ENCODE results near the gene WDFY2. TPM values are rescaled to one million over a fixed set of nuclear protein-coding genes. Genes with fewer than 3 reads are reported as not detected.

Gene WDFY2
- total RNA-seq, 3 donors from 2014 or later = 3.4 to 9.6 (median 6.6) TPM

DNA sequence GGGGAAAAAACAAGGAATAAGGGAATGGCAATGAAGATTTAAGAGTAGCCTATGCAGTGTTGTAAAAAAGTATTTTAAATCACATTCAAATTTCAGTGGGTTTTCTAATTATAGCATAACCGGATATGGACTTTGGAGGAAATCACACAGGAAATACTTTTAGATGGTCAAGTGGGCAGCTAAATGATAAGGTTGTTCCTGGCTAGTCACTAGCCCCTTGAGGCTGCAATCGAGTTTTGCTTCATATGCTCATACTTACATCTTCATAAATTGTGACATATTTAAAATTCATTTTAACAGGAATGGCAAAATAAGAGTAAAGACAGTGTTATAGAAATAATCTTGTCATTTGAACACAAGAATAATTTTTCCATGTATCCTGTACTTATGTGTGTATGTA, 88.9 kb downstream of the WDFY2 start:
- DNase-seq = no peak
- Histone ChIP-seq H3K4me1 (ENCODE audit: low read depth) (no peaks in the 10 kb centered on the region), H3K36me3 (ENCODE audit: low read depth) (no peaks in the 10 kb centered on the region), H3K4me3 (no peak overlapping the region), H3K9me3 (no peaks in the 10 kb centered on the region)
- ATAC-seq = no peak
- TF ChIP-seq, protein P1, sequence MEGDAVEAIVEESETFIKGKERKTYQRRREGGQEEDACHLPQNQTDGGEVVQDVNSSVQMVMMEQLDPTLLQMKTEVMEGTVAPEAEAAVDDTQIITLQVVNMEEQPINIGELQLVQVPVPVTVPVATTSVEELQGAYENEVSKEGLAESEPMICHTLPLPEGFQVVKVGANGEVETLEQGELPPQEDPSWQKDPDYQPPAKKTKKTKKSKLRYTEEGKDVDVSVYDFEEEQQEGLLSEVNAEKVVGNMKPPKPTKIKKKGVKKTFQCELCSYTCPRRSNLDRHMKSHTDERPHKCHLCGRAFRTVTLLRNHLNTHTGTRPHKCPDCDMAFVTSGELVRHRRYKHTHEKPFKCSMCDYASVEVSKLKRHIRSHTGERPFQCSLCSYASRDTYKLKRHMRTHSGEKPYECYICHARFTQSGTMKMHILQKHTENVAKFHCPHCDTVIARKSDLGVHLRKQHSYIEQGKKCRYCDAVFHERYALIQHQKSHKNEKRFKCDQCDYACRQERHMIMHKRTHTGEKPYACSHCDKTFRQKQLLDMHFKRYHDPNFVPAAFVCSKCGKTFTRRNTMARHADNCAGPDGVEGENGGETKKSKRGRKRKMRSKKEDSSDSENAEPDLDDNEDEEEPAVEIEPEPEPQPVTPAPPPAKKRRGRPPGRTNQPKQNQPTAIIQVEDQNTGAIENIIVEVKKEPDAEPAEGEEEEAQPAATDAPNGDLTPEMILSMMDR (IDR thresholded peaks at IDR 0.05) = no peak
- intact Hi-C loops (cut with DNase I, micrococcal nuclease) = no loop called here

DNA sequence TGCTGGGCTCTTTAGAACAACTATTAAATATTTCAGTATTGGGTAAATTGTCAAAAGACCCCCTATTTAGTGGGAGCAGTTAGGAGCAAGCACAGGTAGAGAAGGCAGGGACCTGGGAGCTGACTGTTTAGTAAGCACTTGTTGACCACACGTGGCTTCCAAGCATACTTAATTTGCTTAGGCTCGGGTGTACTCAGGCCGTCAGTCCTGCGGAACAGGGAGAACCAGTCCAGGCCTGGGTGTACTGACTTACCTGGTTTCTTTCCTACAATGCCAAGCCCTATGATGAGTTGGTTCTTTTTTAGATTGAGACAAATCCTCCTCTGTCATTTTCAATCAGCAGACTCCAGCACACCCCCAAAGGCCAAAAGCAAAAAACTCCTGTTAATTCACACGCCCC, 90.0 kb downstream of the WDFY2 start:
- ATAC-seq (peak; percentile 76), DNase-seq (peak in 2 of 3 donors; percentile 60 to 61)
- intact Hi-C loops (cut with DNase I, micrococcal nuclease) = no loop called here
- H3K36me3 ChIP-seq (ENCODE audit: low read depth) = no peaks in the 10 kb centered on the region
- H3K4me1 ChIP-seq (ENCODE audit: low read depth) = no peaks in the 10 kb centered on the region
- H3K4me3 ChIP-seq = no peak overlapping the region
- H3K9me3 ChIP-seq = no peaks in the 10 kb centered on the region
- TF ChIP-seq, protein P1 (IDR thresholded peaks at IDR 0.05) = no peak

DNA sequence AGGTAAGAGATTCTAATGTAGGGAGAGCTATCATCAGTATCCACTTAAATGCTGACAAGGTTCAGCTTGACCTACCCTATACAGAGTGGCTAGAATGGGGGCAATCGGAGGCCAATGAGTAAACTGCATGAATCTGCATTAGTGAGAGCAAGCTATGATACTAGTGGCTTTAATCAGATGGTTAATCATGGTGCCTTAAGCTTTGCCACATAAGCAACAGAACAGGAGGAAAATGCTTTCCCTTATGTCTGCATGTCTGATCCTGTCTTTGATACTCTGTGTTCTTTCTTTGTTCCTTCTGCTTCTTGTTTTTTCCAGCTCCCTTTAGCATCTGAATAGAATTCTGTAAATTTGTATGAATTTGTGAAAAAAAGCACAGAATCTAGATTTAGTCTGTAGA, 91.1 kb downstream of the WDFY2 start:
- intact Hi-C loops (cut with DNase I, micrococcal nuclease) = no loop called here
- TF ChIP-seq, protein P1 (IDR thresholded peaks at IDR 0.05) = no peak
- Histone ChIP-seq H3K4me3 (no peak overlapping the region), H3K36me3 (ENCODE audit: low read depth) (no peaks in the 10 kb centered on the region), H3K4me1 (ENCODE audit: low read depth) (no peaks in the 10 kb centered on the region), H3K9me3 (no peaks in the 10 kb centered on the region)
- no peak for ATAC-seq
- no peak for DNase-seq

DNA sequence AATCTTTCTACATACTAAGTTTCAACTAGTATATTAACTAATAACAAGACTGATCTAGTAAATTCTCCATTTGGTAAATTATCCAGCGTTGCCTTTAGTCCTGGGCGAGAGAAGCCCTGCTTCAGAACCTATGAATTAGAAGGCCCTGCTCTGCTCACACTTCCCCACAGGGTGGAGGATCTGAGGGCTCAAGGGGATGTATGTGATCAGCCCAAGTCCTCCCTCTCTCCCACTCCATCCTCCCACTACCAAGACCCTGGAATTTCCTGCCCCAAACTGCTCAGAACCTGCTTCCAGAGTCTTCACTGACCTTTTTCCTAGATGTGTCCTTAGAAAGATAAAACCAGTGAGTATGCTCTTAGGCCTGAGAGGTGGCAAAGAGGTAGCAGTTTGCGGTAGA, 91.6 kb downstream of the WDFY2 start:
- Histone ChIP-seq H3K9me3 (no peaks in the 10 kb centered on the region), H3K4me3 (no peak overlapping the region), H3K4me1 (ENCODE audit: low read depth) (no peaks in the 10 kb centered on the region), H3K36me3 (ENCODE audit: low read depth) (no peaks in the 10 kb centered on the region)
- ATAC-seq (no peak), DNase-seq (no peak)
- intact Hi-C loops (cut with DNase I, micrococcal nuclease) = no loop called here
- TF ChIP-seq, protein P1 (IDR thresholded peaks at IDR 0.05) = no peak

DNA sequence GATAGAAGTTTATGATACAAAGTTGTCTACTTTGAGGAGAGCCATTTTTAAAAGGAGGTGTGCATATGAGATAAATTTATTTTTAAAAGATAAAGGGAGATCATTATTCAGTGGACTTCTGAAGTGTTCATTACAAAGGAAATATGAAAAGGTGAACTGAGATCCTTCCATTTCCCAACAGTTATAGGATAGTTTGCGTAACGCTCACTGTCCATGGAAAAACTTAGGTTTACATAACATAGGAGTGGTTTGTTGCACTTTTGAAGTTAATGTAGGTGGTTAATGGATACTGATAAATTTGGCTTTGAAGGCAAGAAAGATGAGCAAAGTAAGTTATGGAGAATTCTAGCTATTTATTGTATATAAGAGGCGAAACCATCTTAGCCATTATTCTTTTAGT, 92.5 kb downstream of the WDFY2 start:
- no peak overlapping the region for H3K4me3 ChIP-seq
- intact Hi-C loops (cut with DNase I, micrococcal nuclease) = no loop called here
- ATAC-seq (no peak), DNase-seq (no peak)
- H3K9me3 ChIP-seq = no peaks in the 10 kb centered on the region
- TF ChIP-seq, protein P1 (IDR thresholded peaks at IDR 0.05) = no peak
- no peaks in the 10 kb centered on the region for H3K4me1 ChIP-seq (ENCODE audit: low read depth)
- no peaks in the 10 kb centered on the region for H3K36me3 ChIP-seq (ENCODE audit: low read depth)

DNA sequence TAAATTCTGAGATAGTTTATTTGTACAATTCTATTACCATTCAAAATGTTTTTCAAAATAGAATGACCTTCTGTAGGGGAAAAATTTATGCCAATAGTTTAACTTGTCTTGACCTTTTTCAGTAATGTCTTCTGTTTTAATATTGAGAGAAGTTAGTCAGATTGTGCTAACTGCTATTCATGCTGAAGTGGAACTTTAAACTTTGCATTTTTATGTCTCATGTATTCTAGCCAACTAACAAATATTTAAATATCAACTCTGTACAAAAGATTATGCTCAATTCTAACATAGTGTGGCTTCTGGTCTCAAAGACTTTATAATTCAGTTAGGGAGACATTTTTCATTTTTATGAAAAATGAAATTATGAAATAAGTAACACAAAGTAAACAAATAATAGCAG, 94.2 kb downstream of the WDFY2 start:
- no peak for ATAC-seq
- no peaks in the 10 kb centered on the region for H3K9me3 ChIP-seq
- intact Hi-C loops (cut with DNase I, micrococcal nuclease) = no loop called here

More for the DNA sequence above, 94.2 kb downstream of the WDFY2 start:
- TF ChIP-seq, protein P1 (IDR thresholded peaks at IDR 0.05) = no peak
- no peak for DNase-seq
- Histone ChIP-seq H3K4me1 (ENCODE audit: low read depth) (no peaks in the 10 kb centered on the region), H3K4me3 (no peak overlapping the region), H3K36me3 (ENCODE audit: low read depth) (no peaks in the 10 kb centered on the region)
